ENCODE data around the gene MED15. TPM values are rescaled to one million over a fixed set of nuclear protein-coding genes. Genes with fewer than 3 reads are reported as not detected.

The MED15 gene
- total RNA-seq, 1 donor from 2014 or later, result 84.5 TPM

DNA sequence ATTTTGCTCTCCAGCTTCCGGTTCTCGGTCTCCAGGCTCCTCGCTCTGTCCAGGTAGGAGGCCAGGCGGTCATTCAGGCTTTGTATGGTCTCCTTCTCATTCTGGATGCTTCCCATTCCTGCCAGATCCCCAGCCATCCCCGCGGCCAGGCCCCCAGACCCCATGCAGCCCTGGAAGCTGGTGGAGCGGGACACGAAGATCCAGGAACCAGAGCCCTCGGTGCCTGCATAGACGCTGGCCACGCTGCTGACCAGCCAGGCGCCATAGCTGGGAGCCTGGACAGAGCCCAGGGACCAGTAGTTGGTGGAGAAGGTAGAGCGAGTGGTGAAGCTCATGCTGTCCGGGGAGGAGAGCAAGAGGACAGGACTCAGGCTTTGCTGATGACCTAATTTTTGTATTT is 23.6 kb upstream of the MED15 start:
- TF ChIP-seq, protein P1, sequence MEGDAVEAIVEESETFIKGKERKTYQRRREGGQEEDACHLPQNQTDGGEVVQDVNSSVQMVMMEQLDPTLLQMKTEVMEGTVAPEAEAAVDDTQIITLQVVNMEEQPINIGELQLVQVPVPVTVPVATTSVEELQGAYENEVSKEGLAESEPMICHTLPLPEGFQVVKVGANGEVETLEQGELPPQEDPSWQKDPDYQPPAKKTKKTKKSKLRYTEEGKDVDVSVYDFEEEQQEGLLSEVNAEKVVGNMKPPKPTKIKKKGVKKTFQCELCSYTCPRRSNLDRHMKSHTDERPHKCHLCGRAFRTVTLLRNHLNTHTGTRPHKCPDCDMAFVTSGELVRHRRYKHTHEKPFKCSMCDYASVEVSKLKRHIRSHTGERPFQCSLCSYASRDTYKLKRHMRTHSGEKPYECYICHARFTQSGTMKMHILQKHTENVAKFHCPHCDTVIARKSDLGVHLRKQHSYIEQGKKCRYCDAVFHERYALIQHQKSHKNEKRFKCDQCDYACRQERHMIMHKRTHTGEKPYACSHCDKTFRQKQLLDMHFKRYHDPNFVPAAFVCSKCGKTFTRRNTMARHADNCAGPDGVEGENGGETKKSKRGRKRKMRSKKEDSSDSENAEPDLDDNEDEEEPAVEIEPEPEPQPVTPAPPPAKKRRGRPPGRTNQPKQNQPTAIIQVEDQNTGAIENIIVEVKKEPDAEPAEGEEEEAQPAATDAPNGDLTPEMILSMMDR (conservative IDR thresholded peaks at IDR 0.05), result no peak

GRCh38 chr22:20484948-20485683 is 22.3 kb upstream of the MED15 start:
- Mint-ChIP-seq H3K36me3 (ENCODE audit: low read depth) (peaks cover 20% of the 10 kb centered on the region), H3K27me3 (ENCODE audit: low read depth) (no peaks in the 10 kb centered on the region), H3K27ac (ENCODE audit: unreplicated experiment) (peak overlapping the region; percentile 60), H3K4me3 (no peak overlapping the region), H3K4me1 (peaks cover 4% of the 10 kb centered on the region), H3K9me3 (peaks cover under 1% of the 10 kb centered on the region)
- DNase-seq (ENCODE audit: low read depth, low spot score), result no peak
- TF ChIP-seq, protein P1 (conservative IDR thresholded peaks at IDR 0.05), result no peak

More for the DNA sequence above, 23.6 kb upstream of the MED15 start:
- Mint-ChIP-seq H3K4me3 (no peak overlapping the region), H3K4me1 (peaks cover 3% of the 10 kb centered on the region), H3K27ac (ENCODE audit: unreplicated experiment) (no peak overlapping the region), H3K27me3 (ENCODE audit: low read depth) (no peaks in the 10 kb centered on the region), H3K9me3 (peaks cover 5% of the 10 kb centered on the region), H3K36me3 (ENCODE audit: low read depth) (peaks cover 27% of the 10 kb centered on the region)
- no peak for DNase-seq (ENCODE audit: low read depth, low spot score)

DNA sequence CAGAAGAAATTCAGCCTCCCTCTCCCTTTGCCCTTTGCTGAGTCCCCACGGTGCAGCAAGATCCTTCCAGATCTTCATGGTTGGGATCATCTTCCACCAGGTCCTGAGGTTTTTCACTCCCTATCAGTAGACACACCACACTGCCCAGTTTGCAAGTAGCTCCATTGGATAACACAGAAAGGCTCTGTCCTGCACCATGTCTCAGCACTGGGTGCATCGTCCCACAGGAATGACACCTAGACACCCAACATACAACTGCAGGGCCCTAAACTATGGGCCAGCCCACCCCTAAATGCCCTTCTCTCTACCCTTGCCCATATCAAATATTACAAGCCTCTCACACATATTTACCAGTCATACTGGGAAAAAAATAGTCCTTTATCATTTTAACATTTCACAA is 21.2 kb upstream of the MED15 start:
- DNase-seq (ENCODE audit: low read depth, low spot score), result no peak
- peaks cover 6% of the 10 kb centered on the region for H3K4me1 Mint-ChIP-seq
- H3K27me3 Mint-ChIP-seq (ENCODE audit: low read depth), result no peaks in the 10 kb centered on the region
- H3K36me3 Mint-ChIP-seq (ENCODE audit: low read depth), result peaks cover 16% of the 10 kb centered on the region
- TF ChIP-seq, protein P1 (conservative IDR thresholded peaks at IDR 0.05), result no peak
- no peak overlapping the region for H3K4me3 Mint-ChIP-seq
- no peaks in the 10 kb centered on the region for H3K9me3 Mint-ChIP-seq
- no peak overlapping the region for H3K27ac Mint-ChIP-seq (ENCODE audit: unreplicated experiment)

DNA sequence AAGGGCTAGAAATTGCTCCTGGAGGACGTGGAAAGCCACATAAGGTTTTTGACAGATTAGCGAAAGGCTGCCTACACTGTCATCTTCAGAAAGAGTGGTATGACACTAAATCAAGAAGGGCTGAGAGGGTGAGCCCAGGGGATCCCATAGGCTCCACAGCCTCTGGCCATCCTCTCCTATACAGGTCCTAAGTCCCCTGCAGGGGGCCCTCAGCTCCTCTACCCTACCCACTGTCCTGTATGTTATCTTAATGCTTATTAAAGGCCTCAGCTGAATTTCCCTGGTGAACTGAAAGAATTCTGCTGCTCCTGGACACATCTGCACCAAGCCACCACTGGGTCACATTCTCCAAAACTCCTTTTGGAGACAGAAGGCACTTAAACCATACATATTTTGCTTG is 19.7 kb upstream of the MED15 start:
- Mint-ChIP-seq H3K4me1 (peaks cover 15% of the 10 kb centered on the region), H3K4me3 (no peak overlapping the region), H3K9me3 (no peaks in the 10 kb centered on the region), H3K36me3 (ENCODE audit: low read depth) (peaks cover 15% of the 10 kb centered on the region), H3K27me3 (ENCODE audit: low read depth) (no peaks in the 10 kb centered on the region), H3K27ac (ENCODE audit: unreplicated experiment) (no peak overlapping the region)
- TF ChIP-seq, protein P1 (conservative IDR thresholded peaks at IDR 0.05), result no peak
- no peak for DNase-seq (ENCODE audit: low read depth, low spot score)

- TF ChIP-seq, protein P1 (conservative IDR thresholded peaks at IDR 0.05), result no peak
- H3K27me3 Mint-ChIP-seq (ENCODE audit: low read depth), result no peaks in the 10 kb centered on the region
- DNase-seq (ENCODE audit: low read depth, low spot score), result no peak
These were observed 18.5 kb upstream of the MED15 start for GRCh38 chr22:20488946-20489345.

More at GRCh38 chr22:20488946-20489345, 18.5 kb upstream of the MED15 start:
- Mint-ChIP-seq H3K27ac (ENCODE audit: unreplicated experiment) (no peak overlapping the region), H3K36me3 (ENCODE audit: low read depth) (peaks cover 3% of the 10 kb centered on the region), H3K4me3 (no peak overlapping the region), H3K4me1 (peaks cover 21% of the 10 kb centered on the region), H3K9me3 (no peaks in the 10 kb centered on the region)
